Naive B cell (primary cell): ENCODE data around the gene COL17A1. TPM values are rescaled to one million over a fixed set of nuclear protein-coding genes. Genes with fewer than 3 reads are reported as not detected.

Source experiments
- ATAC-seq, 2 donors: fragments of 150-1000 bp; cut with Tn5 transposase; 2 replicates each; pipeline ENCODE4 v1.10.0; 2021; ENCODE audit warnings: low read depth in 2 of 2, mild to moderate bottlenecking in 2 of 2, moderate library complexity in 2 of 2
- DNase-seq: peaks from one replicate; pipeline ENCODE4 v3.0.0; 2022
- H3K27ac Mint-ChIP-seq, 6 donors: one replicate each; pipeline ENCODE4 v1.8.0; 2020 to 2022; ENCODE audit warnings: mild to moderate bottlenecking in 6 of 6, mixed read lengths in 6 of 6, moderate library complexity in 5 of 6, inconsistent platforms in 2 of 6
- H3K27me3 Mint-ChIP-seq, 3 donors: one replicate each; pipeline ENCODE4 v1.8.0; 2021 to 2022; ENCODE audit warnings: mixed read lengths in 3 of 3, mild to moderate bottlenecking in 1 of 3
- H3K36me3 Mint-ChIP-seq, 2 donors: one replicate each; pipeline ENCODE4 v1.8.0; 2020 to 2022; ENCODE audit warnings: mixed read lengths in 2 of 2, inconsistent platforms in 1 of 2, mild to moderate bottlenecking in 1 of 2
- H3K4me1 Mint-ChIP-seq, 3 donors: one replicate each; pipeline ENCODE4 v1.8.0; 2020 to 2022; ENCODE audit warnings: mixed read lengths in 3 of 3, inconsistent platforms in 1 of 3, mild to moderate bottlenecking in 1 of 3, moderate library complexity in 1 of 3
- H3K4me3 Mint-ChIP-seq, 8 donors: one replicate each; pipeline ENCODE4 v1.8.0; 2020 to 2022; ENCODE audit warnings: mild to moderate bottlenecking in 8 of 8, mixed read lengths in 8 of 8, moderate library complexity in 8 of 8, inconsistent platforms in 2 of 8
- H3K9me3 Mint-ChIP-seq, 7 donors: one replicate each; pipeline ENCODE4 v1.8.0; 2020 to 2022; ENCODE audit warnings: mixed read lengths in 7 of 7, mild to moderate bottlenecking in 5 of 7, inconsistent platforms in 2 of 7, moderate library complexity in 1 of 7
- polyA plus RNA-seq, 6 donors: library from polyadenylated mRNA; unstranded; fragments of 300-500 nt; fragmentation: Illumina TruSeq; gene quantifications; one replicate each; pipeline ENCODE4 v1.2.3, GENCODE V29; 2021; ENCODE audit warnings: low read depth in 6 of 6

Gene COL17A1
- polyA plus RNA-seq, 6 donors from 2014 or later, result not detected

- no peaks in the 10 kb centered on the region for H3K27me3 Mint-ChIP-seq
- peaks cover 0 to 8% (median 0%) of the 10 kb centered on the region in 3 donors for H3K4me1 Mint-ChIP-seq
- H3K4me3 Mint-ChIP-seq, result no peak overlapping the region
- ATAC-seq (no peak), DNase-seq (no peak)
- H3K36me3 Mint-ChIP-seq, result peaks cover 10 to 15% of the 10 kb centered on the region in 2 donors
- peak overlapping the region in 1 of 6 donors; percentile 61 for H3K27ac Mint-ChIP-seq
- H3K9me3 Mint-ChIP-seq, result no peaks in the 10 kb centered on the region
Measured at GRCh38 chr10:104029521-104029860, 56.2 kb downstream of the COL17A1 start.

DNA sequence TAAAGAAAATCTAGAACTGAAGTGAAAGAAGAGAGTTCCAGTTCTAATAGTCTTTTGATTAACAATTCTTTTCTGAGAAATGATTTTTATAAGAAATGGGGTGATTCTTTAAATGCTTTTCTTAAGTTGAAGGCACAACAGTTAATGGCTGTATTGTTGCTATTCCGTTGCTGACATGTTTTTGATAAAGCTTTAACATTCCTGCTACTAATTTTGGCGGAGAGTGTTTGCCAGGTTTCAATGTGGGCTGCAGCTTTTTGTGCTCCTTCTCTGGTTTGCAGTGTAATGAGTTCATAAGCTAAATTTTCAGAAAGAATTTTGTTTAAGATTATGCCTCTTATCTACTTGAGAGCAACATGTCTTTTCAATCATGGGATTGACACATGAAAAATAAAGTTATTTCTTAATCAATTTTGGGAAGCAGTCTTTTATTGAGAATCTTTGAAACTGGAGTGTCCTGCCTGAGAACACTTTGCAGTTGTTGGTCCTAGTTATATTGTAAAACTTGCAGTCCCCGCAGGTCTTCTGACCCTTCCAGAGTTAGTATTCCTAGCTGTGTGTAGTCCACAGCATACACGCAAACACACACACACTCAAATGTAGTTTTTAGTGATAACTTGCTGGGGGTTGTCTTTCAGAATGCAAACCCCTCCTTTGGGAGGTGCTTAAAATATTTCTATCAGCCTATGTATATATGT, 56.7 kb downstream of the COL17A1 start:
- H3K36me3 Mint-ChIP-seq, result peaks cover 15 to 19% of the 10 kb centered on the region in 2 donors
- no peak for ATAC-seq
- peaks cover 0 to 8% (median 0%) of the 10 kb centered on the region in 3 donors for H3K4me1 Mint-ChIP-seq

DNA sequence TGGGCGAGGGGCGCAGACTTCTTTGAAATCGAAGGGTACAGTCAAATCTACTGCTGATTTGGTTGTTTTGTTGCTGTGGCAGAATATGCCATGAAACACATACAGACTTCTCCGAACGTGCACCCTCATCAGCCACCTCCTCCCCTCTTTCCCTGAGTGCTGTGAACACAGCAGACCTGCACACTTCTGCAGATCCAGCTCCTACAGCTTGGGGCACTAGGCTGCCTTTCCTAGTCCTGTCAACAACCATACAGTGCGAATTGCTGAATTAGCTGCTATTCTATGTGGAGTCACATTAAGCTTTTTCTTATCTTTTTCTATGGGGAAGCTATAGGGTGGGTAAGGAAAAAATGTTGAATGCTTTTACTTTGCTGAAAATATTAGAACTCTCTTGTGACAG, 57.5 kb downstream of the COL17A1 start:
- no peaks in the 10 kb centered on the region for H3K27me3 Mint-ChIP-seq
- no peak overlapping the region for H3K27ac Mint-ChIP-seq
- H3K4me3 Mint-ChIP-seq, result no peak overlapping the region
- no peaks in the 10 kb centered on the region for H3K9me3 Mint-ChIP-seq
- H3K36me3 Mint-ChIP-seq, result peaks cover 24 to 28% of the 10 kb centered on the region in 2 donors
- ATAC-seq (peak; percentile 43 to 47), DNase-seq (no peak)
- H3K4me1 Mint-ChIP-seq, result peaks cover 0 to 8% (median 0%) of the 10 kb centered on the region in 3 donors

More for the DNA sequence above, 56.7 kb downstream of the COL17A1 start:
- Mint-ChIP-seq H3K27me3 (no peaks in the 10 kb centered on the region), H3K27ac (peak overlapping the region in 3 of 6 donors; percentile 5 to 61 (median 30)), H3K4me3 (no peak overlapping the region), H3K9me3 (no peaks in the 10 kb centered on the region)
- DNase-seq, result no peak

GRCh38 chr10:104026762-104027161, 58.9 kb downstream of the COL17A1 start:
- Mint-ChIP-seq H3K27me3 (no peaks in the 10 kb centered on the region), H3K36me3 (peaks cover 34 to 38% of the 10 kb centered on the region in 2 donors), H3K4me3 (no peak overlapping the region), H3K27ac (no peak overlapping the region), H3K4me1 (peaks cover 0 to 6% (median 0%) of the 10 kb centered on the region in 3 donors), H3K9me3 (no peaks in the 10 kb centered on the region)
- ATAC-seq (no peak), DNase-seq (no peak)

DNA sequence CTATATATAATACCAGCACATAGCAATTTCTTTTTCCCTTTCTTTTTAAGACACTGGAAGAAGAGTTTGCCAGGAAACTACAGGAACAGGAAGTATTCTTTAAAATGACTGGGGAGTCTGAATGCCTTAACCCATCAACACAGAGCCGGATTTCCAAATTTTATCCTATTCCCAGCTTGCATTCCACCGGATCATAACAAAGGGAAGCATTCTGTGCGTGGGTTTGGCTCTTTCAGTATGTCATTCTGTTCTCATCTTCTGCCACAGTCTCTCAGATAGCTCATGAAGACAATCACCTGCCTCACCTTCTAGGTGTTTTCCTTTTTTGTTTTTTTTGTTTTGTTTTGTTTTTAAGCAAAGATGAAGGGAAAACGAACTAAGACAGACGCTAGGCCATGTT, 60.2 kb downstream of the COL17A1 start:
- Mint-ChIP-seq H3K4me1 (no peaks in the 10 kb centered on the region), H3K36me3 (peaks cover 39 to 48% of the 10 kb centered on the region in 2 donors), H3K27me3 (no peaks in the 10 kb centered on the region), H3K4me3 (no peak overlapping the region), H3K9me3 (no peaks in the 10 kb centered on the region), H3K27ac (no peak overlapping the region)
- ATAC-seq, result no peak
- no peak for DNase-seq

DNA sequence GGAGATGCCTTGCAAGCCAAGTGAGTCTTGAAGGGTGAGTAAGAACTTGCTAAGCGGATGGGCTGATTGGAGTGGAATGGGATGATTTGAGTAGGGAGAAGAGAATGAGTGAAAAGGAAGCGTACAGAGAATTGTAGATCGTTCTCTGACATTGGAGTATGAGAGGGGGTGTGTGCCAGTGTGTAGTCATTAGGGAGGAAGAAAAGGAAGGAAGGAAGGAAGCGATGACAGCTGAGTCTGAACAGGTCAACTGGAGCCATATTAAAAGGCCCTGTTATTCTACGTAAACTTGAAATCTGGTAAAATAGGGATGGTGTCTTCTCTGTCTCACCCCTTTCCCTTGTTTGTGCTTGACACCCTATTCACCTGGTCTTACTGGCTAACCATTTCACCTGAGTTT, 63.7 kb downstream of the COL17A1 start:
- H3K4me3 Mint-ChIP-seq, result no peak overlapping the region
- no peaks in the 10 kb centered on the region for H3K27me3 Mint-ChIP-seq
- no peaks in the 10 kb centered on the region for H3K4me1 Mint-ChIP-seq

GRCh38 chr10:104021246-104021645, 64.4 kb downstream of the COL17A1 start:
- ATAC-seq (no peak), DNase-seq (no peak)
- H3K27ac Mint-ChIP-seq, result peak overlapping the region in 1 of 6 donors; percentile 90
- H3K4me3 Mint-ChIP-seq, result no peak overlapping the region
- H3K4me1 Mint-ChIP-seq, result no peaks in the 10 kb centered on the region
- no peaks in the 10 kb centered on the region for H3K9me3 Mint-ChIP-seq
- no peaks in the 10 kb centered on the region for H3K27me3 Mint-ChIP-seq
- H3K36me3 Mint-ChIP-seq, result peaks cover 34 to 66% of the 10 kb centered on the region in 2 donors

More for the DNA sequence above, 63.7 kb downstream of the COL17A1 start:
- H3K9me3 Mint-ChIP-seq, result no peaks in the 10 kb centered on the region
- H3K27ac Mint-ChIP-seq, result peak overlapping the region in 1 of 6 donors; percentile 90
- ATAC-seq, result no peak
- H3K36me3 Mint-ChIP-seq, result peaks cover 34 to 66% of the 10 kb centered on the region in 2 donors
- DNase-seq, result no peak

DNA sequence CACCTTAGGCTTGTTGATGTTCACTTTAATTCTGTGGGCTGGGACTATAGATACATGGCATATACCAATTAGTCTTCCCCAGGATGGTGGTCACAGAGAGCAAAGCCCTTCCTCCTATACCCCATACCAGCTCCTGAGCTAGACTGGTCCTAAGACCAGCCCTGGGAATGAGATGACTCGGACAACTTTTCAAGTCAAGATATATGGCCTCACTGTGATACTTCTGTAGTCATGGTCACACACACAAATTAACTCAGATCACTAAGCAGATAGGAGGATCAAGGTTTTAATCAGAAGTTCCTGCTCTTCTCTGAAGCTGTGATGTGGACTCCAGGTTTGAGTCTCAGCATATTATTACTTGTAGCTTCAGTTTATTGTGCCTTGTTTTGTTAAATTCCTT, 65.7 kb downstream of the COL17A1 start:
- Mint-ChIP-seq H3K4me1 (no peaks in the 10 kb centered on the region), H3K27me3 (no peaks in the 10 kb centered on the region), H3K4me3 (no peak overlapping the region), H3K9me3 (no peaks in the 10 kb centered on the region), H3K27ac (peak overlapping the region in 2 of 6 donors; percentile 3 to 16), H3K36me3 (peaks cover 34 to 59% of the 10 kb centered on the region in 2 donors)
- no peak for DNase-seq
- ATAC-seq, result no peak

DNA sequence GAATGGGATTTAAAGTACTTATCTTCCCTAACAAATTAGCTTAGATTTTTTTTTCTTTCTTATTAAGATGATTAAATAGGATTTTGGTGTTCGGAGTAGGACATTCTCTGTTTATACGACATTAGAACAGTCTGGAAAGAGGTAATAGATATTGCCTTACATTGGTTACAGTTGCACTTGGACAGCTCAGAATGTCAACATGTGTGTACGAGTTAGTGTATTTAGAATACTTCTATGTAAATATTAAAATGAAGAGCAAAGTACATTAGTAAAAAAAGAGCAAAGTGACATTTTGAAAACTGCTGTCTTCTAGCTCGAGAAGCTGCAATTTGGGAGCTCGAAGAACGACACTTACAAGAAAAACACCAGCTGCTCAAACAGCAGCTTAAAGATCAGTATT, 67.2 kb downstream of the COL17A1 start:
- no peak for DNase-seq
- Mint-ChIP-seq H3K27me3 (no peaks in the 10 kb centered on the region), H3K36me3 (peaks cover 18 to 48% of the 10 kb centered on the region in 2 donors), H3K4me1 (no peaks in the 10 kb centered on the region), H3K9me3 (no peaks in the 10 kb centered on the region), H3K27ac (no peak overlapping the region), H3K4me3 (no peak overlapping the region)
- ATAC-seq, result no peak

GRCh38 chr10:104016661-104017060, 69.0 kb downstream of the COL17A1 start:
- Mint-ChIP-seq H3K27me3 (no peaks in the 10 kb centered on the region), H3K36me3 (peaks cover 4 to 35% of the 10 kb centered on the region in 2 donors), H3K27ac (no peak overlapping the region), H3K4me1 (no peaks in the 10 kb centered on the region), H3K4me3 (no peak overlapping the region), H3K9me3 (no peaks in the 10 kb centered on the region)
- ATAC-seq (no peak), DNase-seq (no peak)

GRCh38 chr10:104014176-104014575, 71.5 kb downstream of the COL17A1 start:
- Mint-ChIP-seq H3K27ac (peak overlapping the region in 1 of 6 donors; percentile 69), H3K27me3 (no peaks in the 10 kb centered on the region), H3K4me3 (no peak overlapping the region), H3K9me3 (no peaks in the 10 kb centered on the region), H3K36me3 (peaks cover 0 to 14% of the 10 kb centered on the region in 2 donors), H3K4me1 (no peaks in the 10 kb centered on the region)
- ATAC-seq, result no peak
- no peak for DNase-seq

DNA sequence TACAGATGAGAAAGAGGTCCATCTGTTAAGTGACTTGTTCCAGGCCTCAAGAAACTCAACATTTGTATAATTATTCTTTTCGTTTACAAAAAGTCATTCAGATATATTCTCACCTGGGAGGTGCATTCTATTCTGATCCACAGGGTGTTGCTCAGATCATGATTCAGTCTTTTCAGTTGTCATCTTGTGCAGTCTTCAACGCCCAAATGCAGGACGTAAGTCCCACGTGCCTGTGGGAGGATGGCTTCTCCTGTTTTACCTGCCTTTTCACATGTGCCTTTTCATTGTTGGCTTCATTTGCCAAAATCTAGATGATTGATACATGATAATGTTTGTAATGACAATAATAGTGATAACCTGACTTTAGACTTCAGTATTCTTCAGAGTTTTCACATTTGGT, 72.2 kb downstream of the COL17A1 start:
- Mint-ChIP-seq H3K4me1 (no peaks in the 10 kb centered on the region), H3K27me3 (no peaks in the 10 kb centered on the region), H3K36me3 (peaks cover 0 to 10% of the 10 kb centered on the region in 2 donors), H3K27ac (no peak overlapping the region), H3K9me3 (no peaks in the 10 kb centered on the region), H3K4me3 (no peak overlapping the region)
- DNase-seq, result no peak
- no peak for ATAC-seq

- Mint-ChIP-seq H3K36me3 (peaks cover 7 to 8% of the 10 kb centered on the region in 2 donors), H3K27ac (no peak overlapping the region), H3K4me3 (no peak overlapping the region), H3K27me3 (no peaks in the 10 kb centered on the region), H3K9me3 (no peaks in the 10 kb centered on the region), H3K4me1 (no peaks in the 10 kb centered on the region)
- DNase-seq, result no peak
- ATAC-seq, result no peak
Measured at GRCh38 chr10:104011904-104012303, 73.8 kb downstream of the COL17A1 start.

- Mint-ChIP-seq H3K4me1 (no peaks in the 10 kb centered on the region), H3K9me3 (no peaks in the 10 kb centered on the region), H3K4me3 (no peak overlapping the region), H3K36me3 (peaks cover 29 to 35% of the 10 kb centered on the region in 2 donors), H3K27me3 (no peaks in the 10 kb centered on the region), H3K27ac (peak overlapping the region in 1 of 6 donors; percentile 33)
- no peak for ATAC-seq
- no peak for DNase-seq
Measured at GRCh38 chr10:104005172-104005863, 80.4 kb downstream of the COL17A1 start.
